CD4-positive, alpha-beta T cell treated with Interleukin-15 for 1 hour (primary cell): ENCODE measurements around the gene MATN1.
"Not testable (repeated sequence)": the region's sequence is repeated elsewhere in the genome, so short reads cannot be mapped to it uniquely, and the experiment has no call there.

Source experiments
- DNase-seq: peaks from one replicate; pipeline ENCODE4 v3.0.0-alpha.2; 2020

MATN1 gene, protein sequence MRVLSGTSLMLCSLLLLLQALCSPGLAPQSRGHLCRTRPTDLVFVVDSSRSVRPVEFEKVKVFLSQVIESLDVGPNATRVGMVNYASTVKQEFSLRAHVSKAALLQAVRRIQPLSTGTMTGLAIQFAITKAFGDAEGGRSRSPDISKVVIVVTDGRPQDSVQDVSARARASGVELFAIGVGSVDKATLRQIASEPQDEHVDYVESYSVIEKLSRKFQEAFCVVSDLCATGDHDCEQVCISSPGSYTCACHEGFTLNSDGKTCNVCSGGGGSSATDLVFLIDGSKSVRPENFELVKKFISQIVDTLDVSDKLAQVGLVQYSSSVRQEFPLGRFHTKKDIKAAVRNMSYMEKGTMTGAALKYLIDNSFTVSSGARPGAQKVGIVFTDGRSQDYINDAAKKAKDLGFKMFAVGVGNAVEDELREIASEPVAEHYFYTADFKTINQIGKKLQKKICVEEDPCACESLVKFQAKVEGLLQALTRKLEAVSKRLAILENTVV

DNA sequence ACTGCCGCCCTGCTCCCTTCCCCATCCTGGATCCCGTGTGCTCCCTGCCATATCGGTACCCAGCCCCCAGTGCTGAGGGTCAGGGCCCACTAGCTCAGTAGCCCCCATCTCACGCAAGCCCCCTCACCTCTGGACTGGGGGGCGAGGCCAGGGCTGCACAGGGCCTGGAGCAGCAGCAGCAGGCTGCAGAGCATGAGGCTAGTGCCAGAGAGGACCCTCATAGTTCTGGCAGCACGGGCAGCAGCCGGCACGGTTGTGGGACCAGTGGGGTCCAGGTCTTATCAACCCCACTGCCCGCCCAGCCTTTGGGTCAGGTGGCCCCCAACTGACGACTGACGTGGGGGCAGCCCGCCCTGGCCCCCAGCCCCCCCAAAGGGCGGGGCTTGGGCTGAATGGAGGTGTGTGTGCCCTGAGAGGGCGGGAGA, at the start of gene MATN1:
TSS of gene MATN1 (minus strand) at position 255 of the 425 bp plus-strand sequence. CDS start at position 221, 34 bp downstream.
- DNase-seq: no peak

DNA sequence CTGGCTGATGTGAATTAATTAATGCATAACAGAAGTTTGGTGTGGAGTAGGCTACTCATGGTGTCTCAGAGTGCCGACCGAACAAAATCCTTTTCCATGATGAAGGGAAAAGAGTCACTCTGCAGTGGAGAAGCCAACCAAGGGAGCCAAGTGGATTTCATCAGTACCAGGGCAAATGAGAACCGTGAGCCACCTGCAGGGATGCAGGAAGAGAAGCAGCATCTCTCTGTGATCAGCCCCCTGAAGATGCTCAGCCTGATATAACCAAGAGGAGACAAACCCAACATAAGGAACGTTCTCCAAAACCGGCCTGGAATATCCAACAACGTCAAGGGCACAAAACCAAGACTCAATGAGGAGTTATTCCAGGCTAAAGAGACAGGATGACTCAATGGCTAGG, 47.6 kb upstream of the MATN1 start:
- DNase-seq: no peak

DNA sequence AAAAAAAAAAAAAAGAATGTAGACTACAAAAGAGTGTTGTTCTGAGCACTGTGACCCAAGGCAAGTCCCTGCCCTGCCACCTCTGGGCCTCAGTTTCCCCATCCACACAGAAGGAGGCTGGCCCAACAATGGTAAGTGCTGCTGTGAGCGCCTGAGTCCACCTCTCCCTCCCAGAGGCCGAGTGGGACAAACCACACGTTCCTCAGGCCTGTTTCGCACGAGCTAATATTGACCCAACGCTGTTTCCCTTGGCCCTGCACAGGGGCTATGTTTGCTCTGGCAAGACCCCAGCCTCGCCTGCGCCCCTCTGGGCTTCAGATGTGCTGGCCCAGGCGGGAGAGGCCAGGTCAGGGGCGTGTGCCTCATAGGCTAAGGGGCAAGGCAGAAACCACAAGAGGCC, 46.8 kb upstream of the MATN1 start:
- no peak for DNase-seq

DNA sequence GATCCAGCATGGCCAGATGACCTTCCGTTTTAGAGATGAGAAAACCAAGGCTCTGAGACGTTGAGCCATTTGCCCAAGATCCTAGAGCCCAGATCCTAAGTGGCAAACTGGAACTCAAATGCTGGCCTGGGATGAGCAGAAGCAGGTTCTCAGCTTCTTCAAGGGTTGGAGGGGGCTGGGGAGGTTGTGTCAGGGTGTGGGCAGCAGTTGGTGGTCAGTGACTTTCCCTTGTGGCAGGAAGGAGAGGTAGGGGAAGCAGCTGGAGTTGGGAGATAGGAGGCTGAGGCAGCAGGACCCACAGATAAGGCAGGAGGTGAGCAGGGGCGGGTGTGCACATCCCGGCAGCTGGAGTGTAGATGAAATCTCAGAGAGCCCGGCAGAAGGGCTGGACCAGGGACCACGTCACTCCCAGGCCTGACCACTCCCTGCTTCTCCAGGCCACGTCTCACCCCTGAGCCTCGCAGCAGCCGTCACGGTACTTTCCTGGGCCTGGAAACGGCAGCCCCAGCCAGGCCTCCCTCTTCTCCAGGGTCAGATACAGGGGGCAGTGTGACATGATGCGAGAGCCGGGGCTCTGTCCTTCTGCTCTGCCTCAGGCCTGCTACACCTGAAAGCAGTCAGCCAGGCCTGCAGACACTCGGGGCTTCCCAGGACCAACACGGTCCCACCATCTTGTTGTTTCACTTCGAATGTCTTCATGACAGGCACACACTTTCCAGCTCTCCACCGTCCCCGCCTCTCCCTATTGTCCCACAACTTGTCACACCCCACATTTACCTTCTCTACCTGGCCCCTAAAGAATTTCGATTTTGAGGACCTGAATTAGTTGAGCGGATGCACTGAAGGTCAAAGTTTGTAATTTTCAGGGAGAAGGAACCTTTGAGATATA, 45.7 kb upstream of the MATN1 start:
- DNase-seq: peak; percentile 55

DNA sequence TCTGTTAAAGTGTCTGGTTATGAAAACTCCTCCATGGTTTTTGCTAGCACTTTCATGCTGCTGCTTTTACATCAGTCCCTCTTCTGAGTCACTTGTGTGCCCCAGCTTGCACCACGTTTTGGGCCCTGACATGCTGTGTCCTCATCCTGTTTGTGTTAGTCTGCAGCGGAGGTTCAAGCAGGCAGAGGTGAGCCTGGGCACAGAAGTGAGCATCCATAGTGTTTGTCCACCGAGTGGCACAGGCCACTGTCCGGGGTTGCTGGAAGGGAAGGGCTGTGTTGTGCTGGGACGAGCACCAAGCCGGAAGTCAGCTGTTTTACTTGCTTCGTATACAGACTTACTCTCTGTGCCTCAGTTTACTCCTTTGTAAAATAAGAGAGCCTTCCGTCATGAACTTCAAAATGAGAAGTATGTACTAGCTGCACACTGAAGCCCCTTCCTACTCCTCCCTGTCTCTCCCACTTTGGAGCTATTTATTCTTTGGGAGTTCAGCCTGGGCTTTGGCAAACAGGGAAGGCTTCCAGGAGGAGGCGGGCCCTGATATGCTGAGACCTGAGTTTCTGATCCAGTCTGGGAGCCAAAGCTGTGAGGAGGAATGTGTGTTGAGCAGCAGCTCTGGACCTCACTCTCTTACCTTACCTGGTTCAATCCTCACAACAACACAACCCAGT, 44.9 kb upstream of the MATN1 start:
- no peak for DNase-seq

DNA sequence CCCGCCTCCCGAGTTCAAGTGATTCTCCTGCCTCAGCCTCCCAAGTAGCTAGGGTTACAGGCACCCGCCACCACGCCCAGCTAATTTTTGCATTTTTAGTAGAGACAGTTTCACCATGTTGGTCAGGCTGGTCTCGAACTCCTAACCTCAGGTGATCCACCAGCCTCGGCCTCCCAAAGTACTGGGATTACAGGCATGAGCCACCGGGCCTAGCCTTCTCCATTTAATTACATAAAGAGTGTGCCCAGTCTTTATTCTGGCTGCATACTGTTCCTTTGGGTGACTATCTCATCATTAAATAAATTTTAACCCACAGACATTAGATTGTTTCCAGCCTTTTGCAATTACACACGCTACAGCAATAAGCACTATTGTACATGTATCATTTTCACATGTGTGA, 43.6 kb upstream of the MATN1 start:
- not testable (repeated sequence) for DNase-seq

DNA sequence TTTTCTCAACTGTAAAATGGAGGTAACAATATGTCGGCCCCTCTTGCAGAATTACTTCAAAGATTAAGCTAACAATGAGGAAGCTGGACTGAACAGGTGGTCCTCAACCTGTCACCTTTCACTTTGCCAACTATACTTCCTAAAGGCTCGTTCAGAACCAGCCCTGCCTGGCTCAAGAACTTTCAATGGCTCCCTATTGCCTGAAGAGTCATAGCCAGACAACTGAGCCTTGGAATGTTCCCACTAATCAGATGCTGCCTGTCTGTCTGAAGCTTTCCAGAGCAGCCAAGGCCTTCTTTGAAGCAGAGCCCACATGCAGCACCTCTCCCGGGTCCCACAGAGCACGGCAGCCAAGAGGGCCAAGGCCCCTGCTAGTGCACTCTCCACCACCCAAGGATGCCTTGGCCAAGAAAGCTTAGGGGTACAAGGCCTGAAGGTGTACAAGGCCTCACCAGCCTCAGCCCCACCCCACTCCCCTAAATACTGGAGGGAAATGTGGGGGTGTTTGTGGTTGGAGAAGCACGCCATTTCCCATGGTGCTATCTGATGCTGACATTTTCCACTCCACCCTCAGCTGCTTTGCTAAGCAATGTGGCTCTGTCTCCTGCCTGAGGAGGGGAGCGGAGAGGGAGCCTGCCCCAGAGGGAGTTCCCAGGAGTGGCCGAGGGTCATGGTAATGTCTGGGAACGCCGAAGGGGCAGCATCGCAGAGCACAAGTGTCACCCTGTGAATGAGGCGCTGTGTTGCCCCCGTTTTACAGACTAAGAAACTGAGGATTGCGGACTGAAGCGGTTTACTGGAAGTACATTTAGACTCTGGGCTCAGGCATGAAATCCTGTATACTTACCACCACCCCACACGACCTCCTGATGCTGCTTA, 42.4 kb upstream of the MATN1 start:
- no peak for DNase-seq

DNA sequence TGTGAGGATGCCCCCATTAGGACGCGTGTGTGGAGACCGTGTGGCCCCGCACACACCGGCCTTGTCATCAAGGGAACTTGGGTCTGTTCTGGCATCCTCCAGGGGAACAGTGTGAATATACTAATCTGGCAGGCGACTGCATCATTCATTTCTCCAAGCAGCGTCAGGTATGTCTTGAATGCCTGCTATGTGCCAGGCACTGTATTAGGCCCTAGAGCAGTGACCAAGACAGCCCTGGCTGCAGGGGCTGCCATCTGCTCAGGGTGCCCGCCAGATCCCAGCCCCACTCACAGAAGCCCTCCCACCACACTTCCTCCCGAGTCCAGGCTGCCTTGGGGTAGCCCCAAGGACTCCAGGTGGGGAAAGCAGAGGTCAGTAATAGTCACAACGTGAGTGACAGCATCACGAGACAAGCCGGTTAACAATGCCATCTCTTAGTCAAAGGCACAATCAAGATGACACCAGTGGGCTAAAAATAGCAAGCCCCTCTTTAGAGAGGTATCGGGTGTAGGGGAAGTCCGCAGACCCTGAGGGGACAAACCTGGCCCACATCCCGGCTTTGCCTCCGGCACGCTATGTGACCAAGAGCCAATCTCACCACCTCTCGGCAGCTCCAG, 41.7 kb upstream of the MATN1 start:
- DNase-seq: no peak

DNA sequence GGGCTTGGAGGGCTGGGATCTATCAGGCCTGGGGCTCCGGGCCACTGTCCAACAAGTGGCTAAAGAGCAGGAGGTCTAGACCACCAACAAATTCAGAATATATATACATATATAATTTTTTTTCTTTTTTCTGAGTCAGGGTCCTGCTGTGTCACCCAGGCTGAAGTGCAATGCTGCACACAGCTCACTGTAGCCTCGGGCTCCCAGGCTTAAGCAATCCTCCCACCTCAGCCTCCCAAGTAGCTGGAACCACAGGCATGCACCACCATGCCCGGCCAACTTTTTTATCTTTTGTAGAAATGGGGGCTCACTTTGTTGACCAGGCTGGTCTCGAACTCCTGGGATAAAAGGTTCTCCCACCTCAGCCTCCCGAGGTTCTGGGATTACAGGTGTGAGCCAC, 41.0 kb upstream of the MATN1 start:
- DNase-seq: no peak

DNA sequence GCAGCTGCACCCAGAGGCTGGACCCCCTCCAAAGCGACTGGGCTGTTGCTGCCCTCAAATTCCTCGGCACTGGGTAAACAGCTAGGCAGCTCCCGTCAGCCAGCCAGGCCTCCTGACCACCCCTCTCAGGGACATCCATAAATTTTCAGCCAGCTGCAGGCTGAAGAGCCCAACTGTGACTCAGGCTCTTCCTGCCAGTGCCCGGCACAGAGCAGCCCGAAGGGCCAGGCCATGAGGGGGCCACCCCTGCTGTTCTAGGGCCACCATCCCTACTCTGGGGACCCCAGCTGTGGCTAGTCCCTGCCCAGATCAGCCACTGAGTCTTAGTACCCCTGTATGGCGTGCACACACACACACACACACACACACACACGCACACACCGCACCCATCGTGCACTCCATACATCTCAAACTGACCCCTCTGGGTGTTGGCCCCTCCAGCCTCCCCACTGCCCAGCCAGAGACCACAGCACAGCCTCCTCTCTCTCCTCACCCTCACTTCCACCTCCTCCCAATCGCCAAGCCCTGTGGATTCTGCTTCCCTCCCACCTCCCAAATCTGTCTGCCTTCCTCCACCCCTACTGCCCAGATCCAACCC, 40.4 kb upstream of the MATN1 start:
- no peak for DNase-seq

DNA sequence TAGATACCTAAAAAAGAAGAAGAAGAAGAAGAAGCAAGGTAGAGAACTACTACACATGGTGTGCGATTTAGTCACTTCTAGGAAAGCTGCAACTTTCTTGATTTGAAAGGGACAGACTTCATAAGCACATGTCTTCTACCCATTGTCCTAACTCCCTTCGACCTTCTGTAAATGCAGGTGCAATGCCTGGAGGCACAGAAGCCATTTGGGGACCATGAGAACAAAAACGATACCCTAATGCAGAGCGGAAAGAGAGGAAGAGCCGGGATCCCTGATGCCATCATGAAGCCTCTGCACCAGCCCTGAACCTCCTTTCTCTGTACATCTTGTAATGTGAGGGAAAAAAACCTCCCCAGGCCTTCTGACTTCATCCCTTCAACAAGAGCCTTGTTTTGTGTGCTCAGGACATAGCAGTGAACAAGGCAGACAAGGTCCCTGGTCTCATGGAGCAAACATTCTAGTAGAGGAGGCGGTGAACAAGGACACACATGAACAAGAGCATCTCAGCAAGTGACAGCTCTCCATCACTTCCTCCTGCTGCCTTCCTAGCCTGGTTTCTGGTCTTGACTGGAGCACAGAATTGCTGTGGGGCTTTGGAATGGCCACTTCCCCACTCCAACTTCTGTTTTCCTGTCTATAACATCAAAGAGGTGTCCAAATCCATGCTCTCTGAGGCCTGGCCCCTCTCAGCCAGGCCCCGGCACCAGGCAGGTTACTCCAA, 39.7 kb upstream of the MATN1 start:
- no peak for DNase-seq

DNA sequence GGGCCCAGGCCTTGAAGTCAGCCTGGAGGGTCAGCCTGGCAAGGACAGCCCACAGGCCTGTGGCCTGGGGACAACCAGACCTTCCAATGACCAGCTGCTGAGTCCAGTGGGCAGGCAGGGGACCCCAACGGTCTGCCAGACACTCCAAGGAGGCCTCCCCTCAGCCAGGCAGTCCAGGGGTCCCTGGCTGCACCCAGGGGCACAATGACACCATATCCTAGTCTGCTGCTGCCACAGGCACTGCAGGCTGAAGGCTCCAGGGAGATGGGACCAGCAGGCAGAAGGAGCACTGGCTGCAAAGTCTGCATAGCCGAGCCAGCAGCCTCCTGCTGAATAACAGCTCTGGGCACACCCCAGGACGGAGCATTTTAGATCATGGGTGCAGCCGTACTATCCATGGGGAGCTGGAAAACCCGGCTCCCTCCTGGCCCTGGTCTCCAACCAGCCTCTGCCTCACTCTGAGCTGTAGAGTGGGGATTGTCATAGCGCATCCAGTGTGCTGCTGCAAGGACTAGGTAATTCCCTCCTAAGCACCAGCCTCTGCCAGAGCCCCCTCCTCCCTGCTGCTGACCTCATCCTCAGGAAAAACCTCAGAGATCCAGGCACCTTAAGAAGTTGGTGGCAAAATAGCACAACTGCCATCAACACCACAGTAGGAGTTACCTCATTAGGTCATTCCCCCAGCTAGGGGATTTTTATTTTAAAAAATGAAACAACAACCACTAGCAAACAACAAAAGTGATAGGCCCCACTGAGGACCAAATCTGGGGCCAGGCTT, 39.0 kb upstream of the MATN1 start:
- no peak for DNase-seq

DNA sequence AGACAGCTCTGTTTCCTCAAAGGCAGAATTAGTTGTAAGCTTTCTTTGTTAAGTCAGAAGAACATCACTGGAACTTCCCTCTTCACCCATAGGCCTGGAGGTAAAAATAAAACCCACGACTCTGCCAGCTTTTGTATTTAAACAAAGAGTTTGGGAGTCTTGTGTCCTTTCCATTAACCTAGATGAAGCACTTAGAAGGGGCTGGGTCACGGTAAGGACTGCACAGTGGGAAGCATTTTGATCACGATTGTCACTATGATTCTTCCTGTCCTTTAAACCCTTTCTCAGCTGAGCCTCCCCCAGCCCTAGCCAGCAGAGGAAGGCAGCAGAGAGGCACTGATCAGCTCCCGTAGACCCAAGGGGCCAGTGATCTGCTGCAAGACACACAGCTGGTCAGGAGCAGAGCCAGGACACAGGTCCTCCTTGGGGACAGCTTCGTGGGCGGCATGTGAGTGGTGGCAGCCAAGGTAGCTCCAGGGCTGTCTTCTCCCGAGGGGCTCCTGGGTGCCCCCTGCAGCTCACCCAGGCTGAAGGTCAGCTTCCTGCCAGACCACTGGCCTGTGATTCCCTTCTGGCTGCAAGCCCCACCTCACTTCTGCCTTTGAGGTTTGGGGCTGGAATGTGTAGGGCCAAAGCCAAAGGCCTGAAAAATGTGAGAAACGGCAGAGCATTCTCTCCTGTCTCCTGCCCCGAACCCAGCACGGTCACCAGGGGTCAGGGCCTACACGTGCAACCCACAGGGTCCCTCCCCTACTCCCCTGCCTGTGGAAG, 38.2 kb upstream of the MATN1 start:
- DNase-seq: no peak

DNA sequence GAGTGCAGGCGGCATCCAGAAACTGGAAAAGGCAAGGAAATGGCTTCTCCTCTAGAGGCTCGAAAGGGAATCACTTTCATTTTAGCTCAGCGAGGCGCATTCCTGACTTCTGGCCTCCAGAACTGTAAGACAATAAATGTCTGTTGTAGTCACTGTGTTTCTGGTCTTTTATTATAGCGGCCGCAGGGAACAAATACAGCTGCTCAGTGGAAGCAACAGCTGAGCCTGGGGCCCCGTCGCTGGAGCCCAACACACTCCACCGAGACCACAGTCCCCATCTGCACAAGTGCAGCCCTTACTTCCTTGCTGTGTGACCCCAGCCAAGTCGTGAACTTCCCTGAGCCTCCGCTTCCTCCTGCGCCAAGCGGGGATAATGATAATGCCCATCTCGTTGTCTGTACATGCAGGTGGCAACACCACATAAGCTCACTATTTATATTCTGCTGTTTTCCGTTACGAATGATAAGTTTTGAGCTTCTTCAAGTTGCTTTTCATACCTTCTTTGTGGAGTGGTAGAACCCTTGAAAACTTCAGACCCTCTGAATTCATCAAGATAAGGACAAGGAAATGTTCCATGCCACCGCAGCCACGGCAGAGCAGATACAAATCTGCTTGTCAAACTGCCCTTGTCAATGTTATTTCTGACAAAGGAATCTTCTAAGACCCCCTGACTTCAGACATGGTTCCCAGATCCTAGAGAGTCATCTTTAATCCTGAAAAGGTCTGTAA, 37.4 kb upstream of the MATN1 start:
- DNase-seq: no peak

DNA sequence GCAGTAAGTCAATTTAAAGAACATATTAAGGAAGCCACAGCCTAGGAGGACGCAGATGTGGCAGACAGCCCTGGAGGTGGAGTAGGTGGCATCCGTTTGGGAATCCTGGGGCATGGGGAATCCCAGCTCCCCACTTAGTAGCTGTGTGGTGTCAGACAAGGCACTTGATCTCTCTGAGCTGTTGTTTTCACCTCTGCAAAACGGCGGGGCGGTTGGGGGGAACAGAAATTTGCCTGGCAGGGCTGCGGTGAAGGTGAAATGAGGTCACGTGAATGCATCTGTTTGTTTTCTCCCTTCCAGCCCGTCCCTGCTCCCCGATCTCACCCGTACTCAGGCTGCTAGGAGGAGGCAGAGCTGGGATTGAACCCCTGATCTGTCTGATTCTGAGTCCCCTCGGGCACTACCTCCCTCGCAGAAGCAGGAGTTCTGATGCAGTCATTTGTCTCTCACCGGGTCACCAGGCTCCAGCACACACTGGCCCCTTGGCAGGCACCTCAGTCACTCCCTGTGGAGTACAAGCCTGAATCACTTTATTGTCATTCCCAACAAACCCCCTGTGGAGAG, 36.4 kb upstream of the MATN1 start:
- DNase-seq: peak; percentile 70

DNA sequence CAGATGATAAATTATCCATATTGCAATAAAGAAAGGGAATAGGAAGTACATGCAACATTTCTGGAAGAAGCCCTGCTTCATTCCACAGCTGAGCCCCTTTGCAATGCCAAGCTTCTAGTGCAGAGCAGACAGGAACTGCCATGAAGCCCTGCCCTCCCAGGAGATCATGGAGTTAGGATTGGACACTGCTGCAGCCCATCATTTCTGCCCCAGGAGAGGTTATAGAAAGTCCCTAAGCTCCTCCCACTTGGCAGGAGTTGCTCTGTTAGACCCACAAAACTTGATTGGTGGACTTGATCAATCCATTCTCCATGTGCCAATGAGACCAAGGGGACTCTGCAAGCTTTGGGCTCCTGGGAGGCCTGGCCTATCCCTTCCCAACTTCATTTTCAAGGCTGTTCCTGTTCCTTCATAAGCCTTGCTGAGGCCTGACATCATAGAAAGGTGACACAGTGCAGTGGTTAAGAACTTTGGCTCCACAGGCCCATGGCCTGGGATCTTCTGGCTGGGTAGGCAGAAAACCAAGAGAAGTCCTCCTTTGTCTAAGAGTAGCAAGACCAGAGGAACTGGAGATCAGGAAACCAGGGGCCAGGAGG, 35.5 kb upstream of the MATN1 start:
- DNase-seq: no peak

DNA sequence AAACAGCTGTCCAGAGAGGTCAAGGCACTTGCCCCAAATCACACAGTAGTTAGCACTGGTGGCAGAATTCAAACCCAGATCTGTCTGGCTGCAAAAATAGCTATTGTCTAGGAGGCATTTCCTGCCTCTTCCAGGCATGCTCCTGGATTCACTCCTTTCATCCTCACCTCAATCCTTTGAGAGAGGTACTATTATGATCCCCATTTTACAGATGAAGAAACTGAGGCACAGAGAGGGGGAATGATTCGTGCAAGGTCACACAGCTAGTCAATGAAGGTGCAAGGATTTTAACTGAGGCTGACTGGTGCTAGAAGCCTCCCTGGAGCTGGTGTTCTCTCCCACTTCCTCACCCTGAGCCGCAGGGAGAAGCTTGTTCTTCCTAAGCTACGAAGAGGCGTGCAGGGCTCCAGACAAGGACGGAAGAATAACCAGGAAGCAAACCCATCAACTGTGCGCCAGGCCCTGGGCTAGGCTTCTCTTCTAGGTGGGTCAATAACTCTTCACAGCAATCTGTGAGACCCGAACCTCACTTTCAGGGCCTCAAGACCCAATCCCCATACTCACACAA, 34.8 kb upstream of the MATN1 start:
- no peak for DNase-seq
